GM18873 (cell line): ENCODE measurements around the gene CMTM2.
A peak's percentile ranks its signal among the peaks of the same experiment; 100 is the strongest.
"Not testable (repeated sequence)": the region's sequence is repeated elsewhere in the genome, so short reads cannot be mapped to it uniquely, and the experiment has no call there.

Source experiments
- ATAC-seq: cut with Tn5 transposase; IDR thresholded peaks from one replicate; pipeline ENCODE4 v1.9.1; 2021; ENCODE audit warnings: mild to moderate bottlenecking, moderate library complexity, moderate number of reproducible peaks; ENCODE audit not compliant: unreplicated experiment, low FRiP score

The CMTM2 gene

DNA sequence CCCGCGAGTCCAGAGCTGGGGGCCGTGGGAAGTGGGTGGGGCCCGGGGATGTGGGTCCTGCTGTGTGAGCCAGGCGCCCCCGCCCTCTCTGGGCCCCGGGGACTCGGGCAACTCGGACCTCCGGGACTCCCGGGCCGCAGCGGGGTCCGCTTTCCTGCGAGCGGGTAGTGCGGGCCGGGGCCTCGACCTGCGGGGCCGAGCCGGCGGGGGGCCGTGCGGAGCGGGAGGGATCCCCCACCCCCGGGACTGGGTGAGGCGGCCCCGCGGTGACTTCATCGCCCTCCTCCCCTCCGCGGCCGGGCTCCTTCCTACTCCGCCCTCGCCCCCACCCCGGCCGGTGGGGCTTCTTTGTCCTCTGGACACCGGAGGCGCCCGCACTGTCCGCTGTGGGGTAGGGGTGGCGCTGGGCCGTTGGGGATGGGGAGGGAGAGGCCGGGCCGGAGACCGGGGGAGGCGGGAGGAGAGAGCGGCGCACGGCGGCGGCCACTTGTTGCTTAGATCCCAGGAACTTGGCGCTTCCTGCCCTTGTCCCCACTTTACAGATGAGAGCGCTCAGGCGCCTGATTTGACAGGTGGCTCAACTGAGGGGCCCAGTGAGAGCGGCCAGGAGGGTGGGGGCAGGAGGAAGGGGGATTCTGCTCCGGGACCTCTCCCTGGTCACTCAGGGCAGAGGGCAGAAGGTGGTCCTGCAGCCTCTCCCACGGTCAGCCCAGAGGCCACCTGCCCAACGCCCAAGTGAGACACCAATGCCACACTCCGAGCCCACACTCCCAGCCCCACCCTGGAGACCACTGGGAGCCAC lies 26.1 kb downstream of the CMTM2 start:
- no peak for ATAC-seq

DNA sequence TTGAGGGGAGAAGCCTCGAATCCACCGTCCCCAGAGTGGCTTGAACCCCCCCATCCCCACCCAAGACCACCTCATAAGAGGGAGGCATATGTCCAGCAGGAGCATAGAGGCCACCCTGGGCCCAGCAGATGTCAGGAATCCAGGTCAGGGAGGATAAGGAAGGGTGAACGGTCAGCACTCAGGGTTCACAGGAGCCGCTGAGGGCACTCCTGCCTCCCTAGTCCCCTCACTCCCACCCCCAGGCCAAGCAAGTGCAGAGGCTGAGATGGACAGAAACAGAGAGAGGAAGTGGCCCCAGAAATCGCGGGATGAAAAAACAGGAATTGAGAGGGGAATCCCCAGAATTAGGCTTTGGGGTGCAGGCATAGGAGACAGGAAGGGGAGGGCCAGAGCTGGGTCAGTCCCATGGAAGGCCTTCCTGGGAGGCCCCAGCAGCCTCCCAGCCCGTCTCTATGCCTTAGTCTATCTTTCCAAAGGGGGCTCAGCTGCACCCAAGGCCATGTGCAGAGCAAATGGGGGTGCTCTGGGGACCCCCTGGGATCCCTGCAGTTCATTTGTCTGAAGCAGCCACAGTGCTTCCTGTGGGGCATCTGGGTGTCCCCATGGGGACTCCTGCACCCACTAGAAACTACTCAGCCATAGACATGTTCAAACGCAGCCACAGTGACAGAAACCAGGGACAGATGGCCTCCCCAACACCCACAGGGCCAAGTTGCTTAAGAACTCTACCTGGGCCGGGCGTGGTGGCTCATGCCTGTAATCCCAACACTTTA lies 26.9 kb downstream of the CMTM2 start:
- peak; percentile 63 for ATAC-seq

GRCh38 chr16:66608241-66609138 lies 29.2 kb downstream of the CMTM2 start:
- ATAC-seq: no peak

DNA sequence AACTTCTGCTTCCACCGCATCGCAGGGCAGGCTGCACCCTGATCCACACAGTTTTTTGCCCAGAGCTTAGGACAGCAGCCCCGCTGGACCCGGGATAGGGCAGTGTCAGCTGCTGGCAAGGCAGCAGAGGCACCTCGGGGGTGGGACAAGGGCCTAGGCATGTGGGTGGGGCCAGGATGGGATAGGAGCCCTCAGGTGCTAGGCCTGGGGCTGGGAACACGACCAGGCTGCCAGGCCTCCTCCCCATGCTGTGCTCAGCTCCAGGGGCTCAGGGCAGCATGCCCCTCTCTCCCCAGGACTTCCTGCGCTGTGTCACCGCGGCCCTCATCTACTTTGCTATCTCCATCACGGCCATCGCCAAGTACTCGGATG lies 29.9 kb downstream of the CMTM2 start:
- no peak for ATAC-seq

- ATAC-seq: no peak
Measured at GRCh38 chr16:66610111-66610820, 31.0 kb downstream of the CMTM2 start.

- ATAC-seq: not testable (repeated sequence)
Measured at GRCh38 chr16:66611911-66612310, 32.6 kb downstream of the CMTM2 start.

DNA sequence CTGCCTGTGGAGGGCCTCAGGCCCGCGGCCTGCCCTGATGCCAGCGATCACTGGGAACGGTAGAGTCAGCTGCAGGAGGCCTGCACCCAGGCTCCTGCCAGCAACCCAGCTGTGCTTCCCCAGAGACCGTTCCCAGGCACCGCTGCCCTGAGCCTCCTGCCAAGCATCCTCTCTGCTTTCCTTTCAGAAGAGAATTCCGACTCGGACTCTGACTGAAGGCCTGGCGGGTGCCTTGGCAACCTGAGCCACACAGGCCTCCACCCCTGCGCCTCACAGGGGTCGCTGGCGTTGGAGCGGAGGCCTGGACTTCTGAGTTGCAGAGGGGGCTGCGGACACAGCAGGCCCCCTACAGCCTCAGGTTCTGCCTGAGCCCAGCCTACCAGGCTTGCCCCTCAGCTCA lies 33.2 kb downstream of the CMTM2 start:
- no peak for ATAC-seq

DNA sequence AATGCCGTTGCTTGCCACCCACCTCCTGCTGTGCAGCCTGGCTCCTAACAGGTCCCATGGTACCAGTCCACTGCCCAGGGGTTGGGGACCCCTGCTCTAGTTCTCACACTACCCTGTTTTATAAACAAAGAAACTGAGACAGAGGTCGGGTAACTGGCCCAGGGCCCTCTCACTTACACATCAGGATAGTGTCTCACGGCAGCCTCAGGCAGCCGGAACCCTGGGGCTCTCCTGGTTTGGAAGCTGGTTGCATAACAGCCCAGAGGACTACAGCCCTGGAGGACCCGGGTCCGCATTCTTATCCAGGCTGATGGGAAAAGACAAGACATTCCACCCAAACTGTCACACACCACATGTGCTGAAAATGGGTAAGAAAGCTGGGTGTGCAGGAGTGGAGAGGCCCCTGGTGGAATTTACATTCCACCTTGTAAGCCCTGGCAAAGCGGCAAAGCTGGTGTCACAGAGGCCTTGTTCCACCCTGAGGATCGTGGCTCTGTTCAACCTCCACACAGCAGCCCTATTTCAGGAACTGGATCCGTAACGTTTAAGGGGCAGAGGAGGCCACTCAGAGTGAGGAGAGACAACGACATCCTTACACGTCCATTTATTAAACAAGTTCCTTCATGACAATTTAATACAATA lies 35.0 kb downstream of the CMTM2 start:
- ATAC-seq: no peak

GRCh38 chr16:66616169-66616568 lies 36.9 kb downstream of the CMTM2 start:
- ATAC-seq: no peak

- no peak for ATAC-seq
Measured at GRCh38 chr16:66616592-66616991, 37.3 kb downstream of the CMTM2 start.

GRCh38 chr16:66617010-66617434 lies 37.8 kb downstream of the CMTM2 start:
- ATAC-seq: no peak

DNA sequence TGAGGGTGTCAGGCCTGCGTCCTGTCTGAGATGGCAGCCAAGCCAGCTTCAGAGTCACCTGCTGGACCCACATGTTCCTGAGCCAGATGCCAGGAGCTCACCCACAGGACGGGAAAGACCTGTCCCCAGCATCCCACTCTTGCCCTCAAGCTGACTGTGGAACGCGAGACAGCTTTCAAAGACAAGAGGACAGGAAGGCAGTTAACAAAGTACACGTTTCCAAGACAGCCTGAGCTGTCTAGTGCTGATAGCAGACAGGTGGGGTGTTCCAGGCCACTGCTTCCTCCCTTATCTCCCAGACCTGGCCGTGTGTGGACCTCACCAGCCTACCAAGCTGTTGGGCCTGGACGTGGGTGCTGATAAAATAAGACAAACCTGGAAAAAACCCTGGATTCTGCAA lies 38.5 kb downstream of the CMTM2 start:
- ATAC-seq: no peak

DNA sequence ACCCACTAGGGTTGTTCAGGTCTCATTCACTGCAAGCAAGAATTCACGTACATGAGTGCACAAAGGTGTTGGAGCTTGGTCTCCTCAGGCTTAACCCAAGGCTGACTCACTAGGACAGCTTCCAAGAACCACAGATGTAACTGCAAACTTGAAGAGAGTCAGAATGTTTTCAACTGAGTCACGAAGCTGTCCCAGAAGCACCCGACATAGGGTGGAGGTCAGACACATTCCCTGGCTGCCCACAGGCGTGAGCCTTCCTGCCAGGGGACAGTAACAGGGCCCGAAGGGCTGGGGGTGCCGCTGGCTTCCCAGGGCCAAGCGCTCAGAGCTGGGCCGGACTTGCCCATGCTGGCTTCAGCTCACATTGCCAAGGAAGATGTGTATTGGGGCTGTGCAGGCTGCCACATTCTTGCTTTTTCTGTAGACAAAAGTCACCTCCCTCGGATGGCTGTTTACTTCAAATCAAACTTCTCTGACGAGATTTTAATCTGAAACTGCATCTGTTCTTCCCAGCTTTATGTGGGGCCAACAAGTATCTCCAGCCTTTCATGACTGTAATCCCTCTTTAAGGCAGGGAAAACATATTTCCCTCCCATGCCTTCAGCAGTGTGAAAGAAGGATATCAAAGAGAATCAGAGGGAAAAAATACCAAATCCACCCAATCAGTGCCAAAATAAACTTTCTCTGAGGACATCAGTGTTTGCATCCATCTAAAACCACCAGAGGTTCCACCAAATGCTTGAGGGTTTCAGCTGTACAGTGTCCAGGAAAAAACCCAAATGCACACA lies 39.5 kb downstream of the CMTM2 start:
- ATAC-seq: no peak

DNA sequence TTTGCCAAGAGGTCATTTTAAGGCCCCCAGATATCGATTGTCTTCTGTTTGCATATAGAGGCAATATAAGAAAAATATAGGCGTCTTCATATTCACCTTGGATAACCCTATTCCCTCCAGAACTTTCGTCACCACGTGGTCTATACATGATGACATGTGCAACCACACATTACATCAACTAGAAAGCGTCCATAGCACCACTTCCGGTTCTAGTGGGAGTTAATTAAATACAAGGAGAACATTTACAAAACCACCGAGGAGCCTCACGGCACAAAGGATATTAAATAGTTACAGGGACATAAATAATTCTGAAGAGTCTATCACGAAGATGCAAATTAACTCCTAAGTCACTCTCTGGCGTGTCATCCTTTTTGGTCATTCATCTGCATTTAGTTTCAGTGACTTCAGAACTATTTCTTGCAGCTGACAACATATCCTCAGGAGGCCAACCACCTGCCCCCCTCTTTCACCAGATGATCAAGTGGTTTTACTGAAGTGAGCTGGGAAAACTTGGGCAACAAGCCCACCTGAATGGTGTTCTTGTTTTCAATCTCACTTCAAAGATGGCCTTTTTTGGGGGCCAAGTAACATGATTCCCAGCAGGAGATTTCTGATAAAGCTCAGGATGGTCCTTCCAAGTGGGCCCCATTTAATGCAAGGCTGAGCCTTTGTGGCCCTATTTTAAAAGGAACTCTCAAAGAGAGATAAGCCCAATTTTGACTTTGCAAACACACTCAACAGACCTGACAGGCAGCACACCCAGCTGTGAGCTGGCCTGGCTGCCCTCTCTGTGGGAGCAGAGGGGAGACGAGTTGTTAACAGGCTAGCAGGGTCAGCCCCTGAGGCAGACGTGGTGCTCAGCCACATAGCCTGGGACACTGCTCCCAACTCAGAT lies 40.5 kb downstream of the CMTM2 start:
- no peak for ATAC-seq

GRCh38 chr16:66620429-66620795 lies 41.1 kb downstream of the CMTM2 start:
- ATAC-seq: no peak

DNA sequence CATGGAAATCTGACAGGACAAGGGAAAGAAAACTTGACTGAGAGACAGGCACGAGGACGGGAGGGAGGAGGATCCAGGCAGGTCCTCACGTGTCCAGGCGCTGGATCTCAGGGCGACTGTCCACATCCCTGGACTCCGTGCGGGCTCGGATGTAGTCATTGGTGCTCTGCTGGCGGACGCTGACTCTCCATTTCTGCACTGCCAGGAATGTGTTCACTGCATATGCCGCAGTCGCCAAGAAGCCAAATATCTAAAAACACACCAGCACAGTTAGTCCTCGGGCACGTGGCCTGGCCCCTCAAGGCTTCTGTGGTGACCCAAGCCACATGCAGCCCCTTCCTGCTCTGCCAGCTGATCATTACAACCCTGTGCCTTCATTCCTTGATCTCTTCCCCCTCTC lies 42.7 kb downstream of the CMTM2 start:
- no peak for ATAC-seq

DNA sequence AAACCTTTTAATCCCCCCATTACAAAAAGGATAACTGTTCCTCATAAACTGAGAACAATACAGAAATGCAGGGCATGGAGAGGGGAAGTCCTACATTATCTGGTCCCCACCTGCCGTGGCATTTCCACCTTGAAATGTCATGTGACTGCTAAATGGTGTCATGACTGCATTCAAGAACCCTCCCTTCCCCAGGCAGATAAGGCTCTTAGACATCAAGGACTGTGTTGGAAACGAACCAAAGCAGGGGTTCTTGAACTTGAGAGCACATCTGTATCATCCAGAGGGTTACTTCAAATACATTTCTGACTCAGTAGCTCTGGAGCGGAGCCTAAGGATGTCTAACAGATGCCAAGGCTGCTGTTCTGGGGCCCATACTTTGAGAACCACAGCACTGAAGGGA lies 43.6 kb downstream of the CMTM2 start:
- no peak for ATAC-seq

GRCh38 chr16:66623755-66624154 lies 44.5 kb downstream of the CMTM2 start:
- ATAC-seq: no peak
